Smooth muscle cell (in vitro differentiated cells): ENCODE results near the gene TTC39C. TPM values are rescaled to one million over a fixed set of nuclear protein-coding genes. Genes with fewer than 3 reads are reported as not detected.

Experiments used
- DNase-seq: peaks from one replicate; lab custom pipeline; 2025; ENCODE audit not compliant: unreplicated experiment; lab: John Stamatoyannopoulos, UW
- H2AFZ ChIP-seq: fragments of 200-600 bp; sonication (generic); 2 replicates; pipeline ENCODE4 v1.6.0; 2016; ENCODE audit warnings: antibody characterized with exemption, low read depth, mild to moderate bottlenecking
- H3F3A ChIP-seq: fragments of 200-600 bp; sonication (generic); 2 replicates; pipeline ENCODE4 v1.6.0; 2017; ENCODE audit warnings: antibody characterized with exemption, low read depth
- H3K27ac ChIP-seq: fragments of 200-600 bp; sonication (generic); 2 replicates; pipeline ENCODE4 v1.5.1; 2016; ENCODE audit warnings: low read depth, mild to moderate bottlenecking
- H3K27me3 ChIP-seq: fragments of 200-600 bp; sonication (generic); 2 replicates; pipeline ENCODE4 v1.6.1; 2016; ENCODE audit warnings: low read depth, mild to moderate bottlenecking
- H3K36me3 ChIP-seq: fragments of 200-600 bp; sonication (generic); 2 replicates; pipeline ENCODE4 v1.5.1; 2016; ENCODE audit warnings: low read depth
- H3K4me1 ChIP-seq: fragments of 200-600 bp; sonication (generic); 2 replicates; pipeline ENCODE4 v1.5.1; 2016; ENCODE audit warnings: low read depth
- H3K4me2 ChIP-seq: fragments of 200-600 bp; sonication (generic); 2 replicates; pipeline ENCODE4 v1.6.0; 2016; ENCODE audit warnings: mild to moderate bottlenecking
- H3K4me3 ChIP-seq: fragments of 200-600 bp; sonication (generic); 2 replicates; pipeline ENCODE4 v1.5.1; 2016; ENCODE audit warnings: mild to moderate bottlenecking
- H3K79me2 ChIP-seq: fragments of 200-600 bp; sonication (generic); 2 replicates; pipeline ENCODE4 v1.6.0; 2016; ENCODE audit warnings: low read depth, mild to moderate bottlenecking
- H3K9ac ChIP-seq: fragments of 200-600 bp; sonication (generic); 2 replicates; pipeline ENCODE4 v1.6.0; 2016; ENCODE audit warnings: low read depth
- H3K9me3 ChIP-seq: fragments of 200-600 bp; sonication (generic); replicated peaks from 2 replicates; pipeline ENCODE4 v1.5.1; 2016; ENCODE audit warnings: low read depth
- H4K20me1 ChIP-seq: fragments of 200-600 bp; sonication (generic); 2 replicates; pipeline ENCODE4 v1.6.0; 2016; ENCODE audit warnings: low read depth
- WGBS: methylation state at CpG from one replicate; pipeline ENCODE4 v1.1.7; 2016; ENCODE audit warnings: low lambda C conversion rate; 5-methylcytosine and 5-hydroxymethylcytosine counted together
- polyA plus RNA-seq: library from polyadenylated mRNA; unstranded; fragments of >200 nt; fragmentation: Nextera tagmentation; extraction: Ambion mirVana; gene quantifications from 2 replicates; pipeline ENCODE4 v1.2.1, GENCODE V29; 2016
- total RNA-seq: library from RNA; depleted of rRNA; stranded (reverse); fragments of >200 nt; gene quantifications from 2 replicates; pipeline ENCODE4 v1.2.3, GENCODE V29; 2014
- TF ChIP-seq, protein P1 (sequence below): fragments of 200-600 bp; sonication (generic); IDR thresholded peaks from 2 replicates; pipeline ENCODE4 v1.5.1; 2017; ENCODE audit warnings: borderline replicate concordance, mild to moderate bottlenecking, antibody characterized with exemption; ENCODE audit not compliant: insufficient read depth, poor library complexity, severe bottlenecking

TTC39C gene
- total and polyA plus RNA-seq, 2 experiments from 2014 or later = 3.1 to 10.4 TPM

DNA sequence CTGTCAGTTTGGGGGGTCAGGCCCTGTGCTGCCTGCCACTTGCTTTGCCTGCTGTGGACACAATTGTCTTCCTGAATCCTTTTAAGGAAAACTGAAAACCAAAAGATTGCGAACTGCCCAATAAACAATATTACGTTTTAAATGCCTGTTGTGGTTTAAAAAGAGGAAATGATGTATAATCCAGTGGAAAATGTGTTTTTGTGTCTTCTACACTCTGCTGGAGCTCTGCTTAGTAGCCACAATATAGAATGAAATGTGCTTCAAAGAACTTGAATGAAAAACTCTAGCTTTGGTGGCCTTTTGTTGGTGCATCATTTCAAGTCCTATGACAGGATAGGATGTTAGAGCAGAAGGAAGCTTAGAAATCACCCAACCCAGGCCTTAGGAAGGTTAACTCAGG is 101.1 kb downstream of the TTC39C start:
- Histone ChIP-seq H3K9ac (no peak overlapping the region), H3K27me3 (no peaks in the 10 kb centered on the region), H3K79me2 (no peaks in the 10 kb centered on the region), H2AFZ (no peak overlapping the region), H3K36me3 (no peaks in the 10 kb centered on the region), H3F3A (no peaks in the 10 kb centered on the region), H3K4me1 (no peaks in the 10 kb centered on the region), H4K20me1 (no peaks in the 10 kb centered on the region), H3K4me3 (no peak overlapping the region), H3K9me3 (no peaks in the 10 kb centered on the region), H3K27ac (no peak overlapping the region), H3K4me2 (no peak overlapping the region)
- DNase-seq = no peak
- WGBS = 79% methylated on average over 2 of the region's 2 CpGs
- TF ChIP-seq, protein P1, sequence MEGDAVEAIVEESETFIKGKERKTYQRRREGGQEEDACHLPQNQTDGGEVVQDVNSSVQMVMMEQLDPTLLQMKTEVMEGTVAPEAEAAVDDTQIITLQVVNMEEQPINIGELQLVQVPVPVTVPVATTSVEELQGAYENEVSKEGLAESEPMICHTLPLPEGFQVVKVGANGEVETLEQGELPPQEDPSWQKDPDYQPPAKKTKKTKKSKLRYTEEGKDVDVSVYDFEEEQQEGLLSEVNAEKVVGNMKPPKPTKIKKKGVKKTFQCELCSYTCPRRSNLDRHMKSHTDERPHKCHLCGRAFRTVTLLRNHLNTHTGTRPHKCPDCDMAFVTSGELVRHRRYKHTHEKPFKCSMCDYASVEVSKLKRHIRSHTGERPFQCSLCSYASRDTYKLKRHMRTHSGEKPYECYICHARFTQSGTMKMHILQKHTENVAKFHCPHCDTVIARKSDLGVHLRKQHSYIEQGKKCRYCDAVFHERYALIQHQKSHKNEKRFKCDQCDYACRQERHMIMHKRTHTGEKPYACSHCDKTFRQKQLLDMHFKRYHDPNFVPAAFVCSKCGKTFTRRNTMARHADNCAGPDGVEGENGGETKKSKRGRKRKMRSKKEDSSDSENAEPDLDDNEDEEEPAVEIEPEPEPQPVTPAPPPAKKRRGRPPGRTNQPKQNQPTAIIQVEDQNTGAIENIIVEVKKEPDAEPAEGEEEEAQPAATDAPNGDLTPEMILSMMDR = no peak

DNA sequence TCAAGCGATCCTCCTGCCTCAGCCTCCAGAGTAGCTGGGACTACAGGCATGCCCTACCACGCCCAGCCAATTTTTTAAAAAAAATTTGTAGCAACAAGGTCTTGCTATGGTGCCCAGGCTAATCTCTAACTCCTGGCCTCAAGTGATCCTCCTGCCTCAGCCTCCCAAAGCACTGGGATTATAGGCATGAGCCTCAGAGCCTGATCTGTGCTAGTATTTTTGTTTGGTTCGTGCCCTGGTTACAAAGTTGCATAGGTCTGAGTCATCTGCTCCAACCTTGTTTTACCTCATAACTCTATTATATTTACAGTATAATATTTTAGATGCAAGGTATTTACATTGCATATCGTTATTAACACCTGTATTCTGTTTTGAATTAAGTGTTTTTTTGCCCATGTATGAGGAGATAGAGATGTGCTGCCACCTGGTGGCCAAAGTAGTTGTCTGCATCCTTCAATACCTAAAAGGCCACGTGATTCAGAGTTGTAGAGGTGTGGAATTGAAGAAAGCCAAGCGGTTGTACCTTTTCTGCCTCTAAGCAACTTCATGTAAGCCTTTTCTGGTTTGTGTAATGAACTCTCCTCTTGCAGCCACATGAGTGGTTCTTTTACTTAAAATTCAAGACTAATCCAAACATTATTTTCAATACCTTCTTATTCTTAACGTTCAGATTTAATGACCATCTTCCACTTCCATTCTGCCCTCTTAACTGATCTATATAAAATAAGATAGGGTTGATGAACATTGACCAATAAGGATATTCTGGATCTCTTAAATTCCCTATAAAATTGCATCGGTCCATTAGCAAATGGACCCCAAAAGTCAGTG is 104.4 kb downstream of the TTC39C start:
- Histone ChIP-seq H3K27me3 (no peaks in the 10 kb centered on the region), H3K4me2 (no peak overlapping the region), H3K36me3 (no peaks in the 10 kb centered on the region), H3K27ac (no peak overlapping the region), H3K9ac (no peak overlapping the region), H3K4me1 (no peaks in the 10 kb centered on the region), H3K4me3 (no peak overlapping the region), H4K20me1 (no peaks in the 10 kb centered on the region), H3K9me3 (no peaks in the 10 kb centered on the region), H2AFZ (no peak overlapping the region), H3K79me2 (no peaks in the 10 kb centered on the region), H3F3A (no peaks in the 10 kb centered on the region)
- TF ChIP-seq, protein P1 = peak; percentile 95
- 67% methylated on average over 8 of the region's 8 CpGs for WGBS
- peak; percentile 0 for DNase-seq

GRCh38 chr18:24120676-24121075 is 106.1 kb downstream of the TTC39C start:
- H3K27ac ChIP-seq = no peak overlapping the region
- no peaks in the 10 kb centered on the region for H3K9me3 ChIP-seq
- H3K9ac ChIP-seq = no peak overlapping the region
- no peaks in the 10 kb centered on the region for H3F3A ChIP-seq
- WGBS = 94% methylated on average over 4 of the region's 4 CpGs
- no peak overlapping the region for H3K4me3 ChIP-seq
- H2AFZ ChIP-seq = no peak overlapping the region
- no peak overlapping the region for H3K4me2 ChIP-seq
- H3K27me3 ChIP-seq = no peaks in the 10 kb centered on the region
- no peaks in the 10 kb centered on the region for H4K20me1 ChIP-seq
- H3K36me3 ChIP-seq = no peaks in the 10 kb centered on the region
- TF ChIP-seq, protein P1 = no peak
- H3K79me2 ChIP-seq = no peaks in the 10 kb centered on the region
- H3K4me1 ChIP-seq = no peaks in the 10 kb centered on the region
- no peak for DNase-seq

GRCh38 chr18:24121625-24122024 is 107.1 kb downstream of the TTC39C start:
- H3K9me3 ChIP-seq = no peaks in the 10 kb centered on the region
- TF ChIP-seq, protein P1 = no peak
- no peaks in the 10 kb centered on the region for H3K36me3 ChIP-seq
- 96% methylated on average over 2 of the region's 2 CpGs for WGBS
- no peak overlapping the region for H3K27ac ChIP-seq
- H3K4me1 ChIP-seq = no peaks in the 10 kb centered on the region
- H3F3A ChIP-seq = no peaks in the 10 kb centered on the region
- H3K4me2 ChIP-seq = no peak overlapping the region
- no peak overlapping the region for H3K9ac ChIP-seq
- H4K20me1 ChIP-seq = no peaks in the 10 kb centered on the region
- no peak for DNase-seq
- H3K4me3 ChIP-seq = no peak overlapping the region
- H3K27me3 ChIP-seq = no peaks in the 10 kb centered on the region
- no peaks in the 10 kb centered on the region for H3K79me2 ChIP-seq
- no peak overlapping the region for H2AFZ ChIP-seq
